ENCODE data around the gene AGR2.

DNA sequence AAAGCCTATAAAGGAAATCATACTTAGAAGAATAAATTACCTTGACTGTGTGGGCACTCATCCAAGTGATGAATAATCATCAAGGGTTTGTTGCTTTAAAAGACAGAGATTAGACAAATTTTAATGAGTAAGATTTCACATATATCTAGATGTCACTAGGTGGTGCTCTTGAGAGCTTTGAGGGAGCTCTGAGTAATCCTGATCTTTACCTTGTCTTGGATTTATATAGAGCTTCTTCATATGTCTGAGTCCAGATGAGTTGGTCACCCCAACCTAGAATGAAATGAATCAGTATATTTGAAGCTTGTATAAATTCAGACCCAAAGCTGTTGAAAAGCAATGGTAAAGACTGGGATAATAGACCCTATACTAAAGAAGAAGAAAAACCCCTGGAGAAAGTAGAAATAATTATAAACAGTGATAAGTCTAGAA lies 3.7 kb downstream of the AGR2 start:
- TF ChIP-seq POLR2A (IDR thresholded peaks at IDR 0.05) = no peak
- TF ChIP-seq, protein P1, sequence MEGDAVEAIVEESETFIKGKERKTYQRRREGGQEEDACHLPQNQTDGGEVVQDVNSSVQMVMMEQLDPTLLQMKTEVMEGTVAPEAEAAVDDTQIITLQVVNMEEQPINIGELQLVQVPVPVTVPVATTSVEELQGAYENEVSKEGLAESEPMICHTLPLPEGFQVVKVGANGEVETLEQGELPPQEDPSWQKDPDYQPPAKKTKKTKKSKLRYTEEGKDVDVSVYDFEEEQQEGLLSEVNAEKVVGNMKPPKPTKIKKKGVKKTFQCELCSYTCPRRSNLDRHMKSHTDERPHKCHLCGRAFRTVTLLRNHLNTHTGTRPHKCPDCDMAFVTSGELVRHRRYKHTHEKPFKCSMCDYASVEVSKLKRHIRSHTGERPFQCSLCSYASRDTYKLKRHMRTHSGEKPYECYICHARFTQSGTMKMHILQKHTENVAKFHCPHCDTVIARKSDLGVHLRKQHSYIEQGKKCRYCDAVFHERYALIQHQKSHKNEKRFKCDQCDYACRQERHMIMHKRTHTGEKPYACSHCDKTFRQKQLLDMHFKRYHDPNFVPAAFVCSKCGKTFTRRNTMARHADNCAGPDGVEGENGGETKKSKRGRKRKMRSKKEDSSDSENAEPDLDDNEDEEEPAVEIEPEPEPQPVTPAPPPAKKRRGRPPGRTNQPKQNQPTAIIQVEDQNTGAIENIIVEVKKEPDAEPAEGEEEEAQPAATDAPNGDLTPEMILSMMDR (IDR thresholded peaks at IDR 0.05) = peak in 1 of 3 experiments; percentile 17
